Measurements from ENCODE around the gene ZEB2. TPM values are rescaled to one million over a fixed set of nuclear protein-coding genes. Genes with fewer than 3 reads are reported as not detected.

Gene ZEB2
- total RNA-seq, 1 donor from 2014 or later, result 0.07 TPM

- no peaks in the 10 kb centered on the region for H3K36me3 Mint-ChIP-seq (ENCODE audit: insufficient read depth)
- TF ChIP-seq, protein P1, sequence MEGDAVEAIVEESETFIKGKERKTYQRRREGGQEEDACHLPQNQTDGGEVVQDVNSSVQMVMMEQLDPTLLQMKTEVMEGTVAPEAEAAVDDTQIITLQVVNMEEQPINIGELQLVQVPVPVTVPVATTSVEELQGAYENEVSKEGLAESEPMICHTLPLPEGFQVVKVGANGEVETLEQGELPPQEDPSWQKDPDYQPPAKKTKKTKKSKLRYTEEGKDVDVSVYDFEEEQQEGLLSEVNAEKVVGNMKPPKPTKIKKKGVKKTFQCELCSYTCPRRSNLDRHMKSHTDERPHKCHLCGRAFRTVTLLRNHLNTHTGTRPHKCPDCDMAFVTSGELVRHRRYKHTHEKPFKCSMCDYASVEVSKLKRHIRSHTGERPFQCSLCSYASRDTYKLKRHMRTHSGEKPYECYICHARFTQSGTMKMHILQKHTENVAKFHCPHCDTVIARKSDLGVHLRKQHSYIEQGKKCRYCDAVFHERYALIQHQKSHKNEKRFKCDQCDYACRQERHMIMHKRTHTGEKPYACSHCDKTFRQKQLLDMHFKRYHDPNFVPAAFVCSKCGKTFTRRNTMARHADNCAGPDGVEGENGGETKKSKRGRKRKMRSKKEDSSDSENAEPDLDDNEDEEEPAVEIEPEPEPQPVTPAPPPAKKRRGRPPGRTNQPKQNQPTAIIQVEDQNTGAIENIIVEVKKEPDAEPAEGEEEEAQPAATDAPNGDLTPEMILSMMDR (IDR thresholded peaks at IDR 0.05; ENCODE audit: unreplicated experiment), result no peak
- H3K27me3 Mint-ChIP-seq, result peaks cover 8% of the 10 kb centered on the region
- no peaks in the 10 kb centered on the region for H3K9me3 Mint-ChIP-seq (ENCODE audit: low read depth)
- H3K4me3 Mint-ChIP-seq (ENCODE audit: low read depth), result no peak overlapping the region
- H3K4me1 Mint-ChIP-seq (ENCODE audit: low read depth), result no peaks in the 10 kb centered on the region
- H3K27ac Mint-ChIP-seq, result no peak overlapping the region
- DNase-seq (ENCODE audit: low spot score, unreplicated experiment), result no peak
Observed at GRCh38 chr2:144405321-144405720, 114.6 kb downstream of the ZEB2 start.

DNA sequence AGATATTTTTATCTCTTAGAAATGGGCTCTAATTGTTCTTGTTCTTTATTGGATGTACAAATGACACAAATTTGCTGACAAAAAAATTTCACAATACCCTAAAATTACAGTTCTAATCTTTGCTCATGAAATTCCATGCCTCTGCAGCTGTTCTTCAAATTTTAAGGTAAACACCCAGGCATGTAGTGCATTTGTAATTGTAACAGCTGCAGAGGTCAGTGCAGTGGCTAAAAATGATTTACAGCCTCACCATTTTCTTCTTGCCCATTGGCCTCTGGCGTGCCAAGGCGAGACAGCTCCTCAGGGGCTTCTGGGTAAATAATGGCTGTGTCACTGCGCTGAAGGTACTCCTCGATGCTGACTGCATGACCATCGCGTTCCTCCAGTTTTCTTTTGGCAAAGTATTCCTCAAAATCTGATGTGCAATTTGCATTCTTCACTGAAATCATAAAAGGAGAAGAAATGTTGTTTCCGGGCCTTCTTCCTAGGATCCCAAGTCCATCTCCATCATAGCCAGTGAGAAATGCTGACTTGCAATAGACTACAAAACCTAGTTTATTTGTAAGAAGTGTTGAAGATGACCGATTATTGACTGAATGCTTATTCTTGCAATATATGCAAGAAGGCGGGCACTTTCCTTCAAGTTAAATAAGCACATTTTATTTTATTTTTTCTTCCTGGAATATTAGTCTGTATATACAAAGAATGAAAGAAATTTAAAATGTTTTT lies 115.2 kb downstream of the ZEB2 start:
- Mint-ChIP-seq H3K36me3 (ENCODE audit: insufficient read depth) (no peaks in the 10 kb centered on the region), H3K9me3 (ENCODE audit: low read depth) (no peaks in the 10 kb centered on the region), H3K4me3 (ENCODE audit: low read depth) (no peak overlapping the region), H3K27me3 (peaks cover 8% of the 10 kb centered on the region), H3K4me1 (ENCODE audit: low read depth) (no peaks in the 10 kb centered on the region), H3K27ac (no peak overlapping the region)
- TF ChIP-seq, protein P1 (IDR thresholded peaks at IDR 0.05; ENCODE audit: unreplicated experiment), result no peak
- no peak for DNase-seq (ENCODE audit: low spot score, unreplicated experiment)

- TF ChIP-seq, protein P1 (IDR thresholded peaks at IDR 0.05; ENCODE audit: unreplicated experiment), result no peak
- Mint-ChIP-seq H3K27ac (peak overlapping the region; percentile 30), H3K4me1 (ENCODE audit: low read depth) (no peaks in the 10 kb centered on the region), H3K36me3 (ENCODE audit: insufficient read depth) (no peaks in the 10 kb centered on the region), H3K9me3 (ENCODE audit: low read depth) (peaks cover 2% of the 10 kb centered on the region), H3K27me3 (peaks cover 14% of the 10 kb centered on the region), H3K4me3 (ENCODE audit: low read depth) (no peak overlapping the region)
- DNase-seq (ENCODE audit: low spot score, unreplicated experiment), result no peak
Observed at GRCh38 chr2:144403933-144404332, 116.0 kb downstream of the ZEB2 start.

- no peak overlapping the region for H3K27ac Mint-ChIP-seq
- no peak for DNase-seq (ENCODE audit: low spot score, unreplicated experiment)
- no peaks in the 10 kb centered on the region for H3K36me3 Mint-ChIP-seq (ENCODE audit: insufficient read depth)
- TF ChIP-seq, protein P1 (IDR thresholded peaks at IDR 0.05; ENCODE audit: unreplicated experiment), result no peak
- H3K27me3 Mint-ChIP-seq, result peaks cover 23% of the 10 kb centered on the region
- no peak overlapping the region for H3K4me3 Mint-ChIP-seq (ENCODE audit: low read depth)
- no peaks in the 10 kb centered on the region for H3K4me1 Mint-ChIP-seq (ENCODE audit: low read depth)
- H3K9me3 Mint-ChIP-seq (ENCODE audit: low read depth), result peaks cover 2% of the 10 kb centered on the region
Observed at GRCh38 chr2:144402251-144402650, 117.7 kb downstream of the ZEB2 start.

GRCh38 chr2:144401036-144401435 lies 118.9 kb downstream of the ZEB2 start:
- H3K27me3 Mint-ChIP-seq, result peaks cover 20% of the 10 kb centered on the region
- no peak overlapping the region for H3K27ac Mint-ChIP-seq
- H3K4me1 Mint-ChIP-seq (ENCODE audit: low read depth), result no peaks in the 10 kb centered on the region
- peaks cover 2% of the 10 kb centered on the region for H3K9me3 Mint-ChIP-seq (ENCODE audit: low read depth)
- H3K4me3 Mint-ChIP-seq (ENCODE audit: low read depth), result no peak overlapping the region
- no peaks in the 10 kb centered on the region for H3K36me3 Mint-ChIP-seq (ENCODE audit: insufficient read depth)
- DNase-seq (ENCODE audit: low spot score, unreplicated experiment), result no peak
- TF ChIP-seq, protein P1 (IDR thresholded peaks at IDR 0.05; ENCODE audit: unreplicated experiment), result no peak
